Pancreas (tissue), 10 donors: Measurements from ENCODE around the gene TMED6. TPM values are rescaled to one million over a fixed set of nuclear protein-coding genes. Genes with fewer than 3 reads are reported as not detected.

Experiments
- ATAC-seq, 4 donors: fragments of 200-7000 bp; cut with Tn5 transposase; one replicate each; pipeline versions ENCODE4 v1.8.0 to v1.9.1; 2020; ENCODE audit warnings: mild to moderate bottlenecking in 4 of 4, moderate library complexity in 4 of 4
- DNase-seq, 6 donors: peaks; one replicate each; pipeline ENCODE4 v3.0.0-alpha.2; 2020
- FAIRE-seq: peaks from 2 replicates; lab custom pipeline; 2012; peaks lifted over from hg19 to GRCh38; lab: Jason Lieb, UNC
- H3K27ac ChIP-seq, 4 donors: fragments of 200-600 bp; sonication (generic); 1 replicate in 3 of 4; 2 replicates in 1 of 4; pipeline versions ENCODE4 v1.5.0 to v1.8.0; 2020
- H3K27me3 ChIP-seq, 4 donors: fragments of 200-600 bp; one replicate each; pipeline ENCODE4 v1.8.0; 2021
- H3K36me3 ChIP-seq, 3 donors: fragments of 200-600 bp; sonication (generic) in 1 of 3; one replicate each; pipeline versions ENCODE4 v1.5.0 to v1.8.0; 2020 to 2021
- H3K4me1 ChIP-seq, 3 donors: fragments of 200-600 bp; one replicate each; pipeline ENCODE4 v1.8.0; 2021
- H3K4me3 ChIP-seq, 4 donors: fragments of 200-600 bp; sonication (generic) in 2 of 4; one replicate each; pipeline versions ENCODE4 v1.5.0 to v1.8.0; 2020 to 2021
- H3K9me3 ChIP-seq, 4 donors: fragments of 200-600 bp; one replicate each; pipeline ENCODE4 v1.8.0; 2021
- CTCF ChIP-seq, 4 donors: fragments of 200-600 bp; sonication (generic) in 3 of 4; IDR thresholded peaks; one replicate each; pipeline versions ENCODE4 v1.5.0 to v1.8.0; 2021; ENCODE audit warnings: antibody characterized with exemption in 4 of 4
- WGBS, 2 donors: extraction: QIAGEN DNeasy Blood & Tissue Kit; methylation state at CpG; one replicate each; pipeline ENCODE4 v1.1.7; 2013; 5-methylcytosine and 5-hydroxymethylcytosine counted together
- intact Hi-C, 3 donors: fragments of 100-400 bp; cut with DNase I; formaldehyde crosslinking; loops; one replicate each; pipeline versions ENCODE4 v1.11.1 to v1.14.2; 2022
- polyA plus RNA-seq, 2 donors: library from polyadenylated mRNA; stranded (reverse); fragments of 200-250 nt; gene quantifications; one replicate each; pipeline ENCODE4 v1.2.3, GENCODE V29; 2013
- total RNA-seq, 6 donors: library from RNA; stranded (reverse); fragmentation: NEBNext Ultra II Directional in 4 of 6; extraction: Animal tissue kit (Norgen Biotek cat#: 25700) in 4 of 6; gene quantifications; one replicate each; pipeline versions ENCODE4 v1.2.1 to v1.2.4, GENCODE V29; 2021 to 2023
- donor health status: healthy with polysubstance abuse.
- donor health status: DM: no; HTN: no; CAD: no; lungs with moderate emphysema.
- donor health status: DM: no; HTN: no; CAD: no.
- donor health status: control.
- donor health status: control.
- donor health status: Bipolar disorder and iron deficiency.
- donor health status: DM: yes; HTN: yes; CAD: no.
- donor health status: DM: no; HTN: no; CAD: no.
- donor health status: DM: no; HTN: no; CAD: no.
- donor health status: DM: yes; HTN: yes; CAD: no.

The TMED6 gene
- total and polyA plus RNA-seq, 8 donors: 5.2 to 94.7 (median 43.6) TPM

GRCh38 chr16:69395859-69396186 is 44.2 kb upstream of the TMED6 start:
- H3K4me1 ChIP-seq: peaks cover 17 to 31% (median 19%) of the 10 kb centered on the region in 3 donors
- no peaks in the 10 kb centered on the region for H3K9me3 ChIP-seq
- ATAC-seq (no peak), FAIRE-seq (no peak), DNase-seq (no peak)
- peak overlapping the region; percentile 76 to 91 (median 84) for H3K27ac ChIP-seq
- intact Hi-C loops: loop anchor here in 2 of 3 donors (10.0 kb wide), 1 partner anchor 359 kb away; the partner anchor contains the start of gene NOB1 (in 2 of the 2)
- no peak overlapping the region for H3K4me3 ChIP-seq
- H3K27me3 ChIP-seq: no peaks in the 10 kb centered on the region
- peak in 1 of 4 donors; percentile 31 for TF ChIP-seq CTCF (IDR thresholded peaks at IDR 0.05)
- no peaks in the 10 kb centered on the region for H3K36me3 ChIP-seq

- Histone ChIP-seq H3K27me3 (no peaks in the 10 kb centered on the region), H3K36me3 (no peaks in the 10 kb centered on the region), H3K9me3 (no peaks in the 10 kb centered on the region), H3K27ac (no peak overlapping the region), H3K4me1 (peaks cover 17 to 31% (median 19%) of the 10 kb centered on the region in 3 donors), H3K4me3 (no peak overlapping the region)
- intact Hi-C loops: loop anchor here in 2 of 3 donors (10.0 kb wide), 1 partner anchor 361 kb away; the partner anchor contains the start of gene NOB1 (in 2 of the 2)
- FAIRE-seq: no peak
- DNase-seq: no peak
- TF ChIP-seq CTCF (IDR thresholded peaks at IDR 0.05): no peak
- WGBS, 2 donors: 75 to 84% methylated on average over 10 of the region's 10 CpGs
- ATAC-seq: no peak
Measured at GRCh38 chr16:69393898-69394849, 42.6 kb upstream of the TMED6 start.

- no peaks in the 10 kb centered on the region for H3K9me3 ChIP-seq
- ATAC-seq: no peak
- intact Hi-C loops: no loop called here
- DNase-seq: no peak
- H3K27ac ChIP-seq: no peak overlapping the region
- FAIRE-seq: no peak
- H3K4me1 ChIP-seq: peaks cover 5 to 16% (median 6%) of the 10 kb centered on the region in 3 donors
- H3K36me3 ChIP-seq: peaks cover 0 to 6% (median 0%) of the 10 kb centered on the region in 3 donors
- no peak overlapping the region for H3K4me3 ChIP-seq
- TF ChIP-seq CTCF (IDR thresholded peaks at IDR 0.05): no peak
- WGBS, 2 donors: 47 to 83% methylated on average over 1 of the region's 1 CpG
- no peaks in the 10 kb centered on the region for H3K27me3 ChIP-seq
Measured at GRCh38 chr16:69386596-69386995, 35.0 kb upstream of the TMED6 start.

- 1 to 2% methylated on average over 6 of the region's 6 CpGs for WGBS, 2 donors
- no peak for ATAC-seq
- FAIRE-seq: no peak
Measured at GRCh38 chr16:69384974-69385373, 33.4 kb upstream of the TMED6 start.

More at GRCh38 chr16:69384974-69385373, 33.4 kb upstream of the TMED6 start:
- H3K4me1 ChIP-seq: peaks cover 5 to 16% (median 6%) of the 10 kb centered on the region in 3 donors
- peak overlapping the region; percentile 57 to 81 (median 81) for H3K27ac ChIP-seq
- H3K9me3 ChIP-seq: no peaks in the 10 kb centered on the region
- intact Hi-C loops: no loop called here
- H3K36me3 ChIP-seq: peaks cover 0 to 6% (median 0%) of the 10 kb centered on the region in 3 donors
- DNase-seq: no peak
- no peak for TF ChIP-seq CTCF (IDR thresholded peaks at IDR 0.05)
- H3K4me3 ChIP-seq: peak overlapping the region; percentile 35 to 67 (median 63)
- H3K27me3 ChIP-seq: no peaks in the 10 kb centered on the region
